ENCODE results near the gene STK32B.
"Not testable (repeated sequence)": the region's sequence is repeated elsewhere in the genome, so short reads cannot be mapped to it uniquely, and the experiment has no call there.

STK32B gene

DNA sequence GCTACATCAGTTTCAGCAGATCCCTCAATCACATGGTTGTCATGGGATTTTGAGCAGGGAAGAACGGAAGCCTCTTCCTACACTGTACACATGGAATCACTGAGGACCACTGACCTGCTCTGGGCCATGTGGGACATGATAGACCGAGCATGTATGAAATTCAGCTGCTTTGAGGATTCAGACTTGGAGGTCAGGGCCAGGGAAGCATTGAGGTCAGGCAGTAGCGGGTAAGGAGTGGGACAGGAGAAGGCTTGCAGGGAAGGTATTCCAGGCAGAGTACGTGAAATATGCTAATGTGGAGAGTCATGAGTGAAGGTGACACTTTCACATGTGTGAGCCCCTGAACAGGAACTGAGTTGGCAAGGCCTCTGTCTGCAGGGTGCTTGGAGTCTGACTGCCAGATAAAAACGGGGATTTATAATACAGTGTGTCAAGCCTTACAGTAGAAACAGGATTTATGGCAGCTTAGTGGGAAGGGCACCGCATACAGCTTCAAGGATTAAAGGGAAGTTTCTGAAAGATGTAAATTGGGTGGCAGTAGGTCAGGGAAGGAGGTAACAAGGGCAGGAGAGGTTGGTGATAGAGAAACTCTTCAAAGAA, 111.7 kb downstream of the STK32B start:
- no peak for DNase-seq
- no peak for ATAC-seq

DNA sequence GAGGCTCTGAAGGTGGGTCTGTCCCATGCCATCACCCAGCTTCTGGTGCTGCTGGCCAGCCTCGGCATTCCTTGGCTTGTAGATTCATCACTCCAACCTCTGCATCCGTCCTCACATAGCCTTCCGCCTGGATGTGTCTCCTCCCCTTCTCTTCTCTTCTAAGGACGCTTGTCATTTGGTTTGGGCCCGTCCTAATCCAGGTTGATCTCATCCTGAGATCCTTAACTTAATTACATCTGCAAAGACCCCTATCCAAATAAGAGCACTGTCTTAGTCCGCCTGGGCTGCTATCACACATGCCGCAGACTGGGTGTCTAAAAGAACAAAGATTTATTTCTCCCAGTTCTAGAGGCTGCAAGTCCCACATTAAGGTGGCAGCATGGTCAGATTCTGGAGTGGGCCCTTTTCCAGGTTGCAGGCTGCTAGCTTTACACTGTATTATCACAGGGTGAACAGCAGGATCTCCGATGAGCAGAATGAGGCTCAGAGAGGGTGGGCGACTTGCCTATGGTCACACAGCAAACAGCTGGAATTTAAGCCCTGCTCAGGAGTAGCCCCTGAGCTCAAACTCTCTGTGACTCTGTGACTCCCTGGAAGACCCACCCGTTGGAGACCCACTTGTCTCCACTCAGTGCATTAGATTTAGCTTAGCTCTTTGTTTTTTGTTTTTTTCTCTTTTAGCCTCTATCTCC, 113.1 kb downstream of the STK32B start:
- DNase-seq: no peak
- ATAC-seq: no peak

DNA sequence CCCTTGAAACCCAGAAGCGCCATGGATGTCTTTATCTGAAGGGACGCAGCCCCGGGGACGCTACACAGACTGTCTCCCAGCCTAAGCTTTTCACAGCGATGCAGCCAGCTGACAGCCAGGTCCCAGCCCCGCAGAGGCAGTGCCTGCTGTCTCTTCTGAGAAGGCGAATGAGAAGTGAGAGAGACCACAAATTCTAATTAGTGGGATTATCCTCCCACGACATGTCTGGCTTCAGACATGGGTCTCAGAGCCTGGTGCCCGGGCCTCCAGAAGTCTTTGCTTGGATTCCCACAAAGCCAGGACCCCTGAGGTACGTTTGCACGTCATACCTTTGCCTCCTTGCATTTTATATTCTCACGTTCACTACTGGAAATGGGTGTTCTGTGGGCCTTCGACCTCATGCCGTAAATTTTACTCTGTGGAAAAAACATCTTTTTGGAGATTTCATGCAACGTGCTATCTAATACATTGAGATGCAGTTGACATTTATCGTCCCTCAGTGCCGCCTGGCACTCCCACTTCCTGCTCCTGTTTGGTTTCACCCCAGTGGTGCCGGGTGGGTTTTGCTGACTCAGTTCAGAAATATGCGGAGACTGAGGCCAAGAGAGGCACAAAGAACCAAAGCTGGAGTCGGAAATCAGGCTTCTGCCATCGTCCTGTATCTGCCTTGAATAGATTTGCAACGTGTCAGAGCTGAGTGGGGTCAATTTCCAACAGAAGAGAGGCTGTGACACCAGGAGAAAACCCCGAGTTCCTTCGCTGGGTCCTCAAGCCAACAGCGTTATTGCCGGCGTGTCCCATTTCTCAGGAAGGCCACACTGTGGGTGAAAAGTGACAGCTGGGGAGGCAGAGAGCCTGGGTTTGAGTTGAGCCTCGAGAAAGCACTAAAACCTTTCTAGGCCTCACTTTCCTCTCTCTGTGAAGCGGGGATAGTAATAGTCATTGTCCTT, 114.4 kb downstream of the STK32B start:
- DNase-seq: no peak
- no peak for ATAC-seq

DNA sequence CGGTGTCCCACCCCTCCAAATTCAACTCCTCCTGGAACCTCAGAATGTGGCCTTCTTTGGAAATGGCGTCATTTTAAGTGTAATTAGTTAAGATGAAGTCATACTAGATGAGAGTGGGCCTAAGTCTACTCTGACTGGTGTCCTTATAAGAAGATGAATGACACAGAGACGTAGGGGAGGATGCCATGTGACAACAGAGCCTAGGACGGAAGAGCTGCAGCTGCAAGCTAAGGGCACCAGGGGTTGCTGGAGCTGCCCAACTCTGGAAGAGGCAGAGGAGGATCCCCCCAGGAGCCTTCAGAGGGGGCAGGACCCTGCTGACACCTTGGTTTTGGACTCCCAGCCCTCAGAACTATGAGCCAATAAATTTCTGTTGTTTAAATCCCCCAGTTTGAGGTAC, 115.1 kb downstream of the STK32B start:
- DNase-seq (no peak), ATAC-seq (no peak)

DNA sequence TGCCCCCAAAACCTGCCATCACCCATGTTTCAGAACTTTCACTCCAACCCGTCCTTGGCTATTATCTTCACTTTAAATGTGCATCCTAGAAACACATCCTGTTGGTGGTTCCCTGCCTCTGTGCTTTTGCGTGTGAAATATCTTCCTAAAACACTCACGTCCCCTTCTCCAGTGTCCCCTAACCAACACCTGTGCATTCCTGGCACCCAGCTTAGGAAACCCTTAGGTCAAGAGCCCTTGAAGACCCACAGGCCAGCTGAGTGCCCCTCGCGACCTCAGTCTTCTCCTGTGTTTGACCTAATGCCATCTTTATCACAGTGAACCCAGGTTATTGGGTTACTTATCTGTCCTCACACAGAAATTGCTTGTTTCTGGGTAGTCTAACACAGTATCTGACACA, 117.6 kb downstream of the STK32B start:
- ATAC-seq (no peak), DNase-seq (no peak)

DNA sequence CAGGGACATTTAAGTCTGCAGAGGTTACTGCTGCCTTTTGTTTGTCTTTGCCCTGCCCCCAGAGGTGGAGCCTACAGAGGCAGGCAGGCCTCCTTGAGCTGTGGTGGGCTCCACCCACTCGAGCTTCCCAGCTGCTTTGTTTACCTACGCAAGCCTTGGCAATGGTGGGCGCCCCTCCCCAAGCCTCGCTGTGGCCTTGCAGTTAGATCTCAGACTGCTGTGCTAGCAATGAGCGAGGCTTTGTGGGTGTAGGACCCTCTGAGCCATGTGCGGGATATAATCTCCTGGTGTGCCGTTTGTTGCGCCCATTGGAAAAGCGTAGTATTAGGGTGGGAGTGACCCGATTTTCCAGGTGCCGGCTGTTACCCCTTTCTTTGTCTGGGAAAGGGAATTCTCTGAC, 124.6 kb downstream of the STK32B start:
- not testable (repeated sequence) for ATAC-seq, DNase-seq

DNA sequence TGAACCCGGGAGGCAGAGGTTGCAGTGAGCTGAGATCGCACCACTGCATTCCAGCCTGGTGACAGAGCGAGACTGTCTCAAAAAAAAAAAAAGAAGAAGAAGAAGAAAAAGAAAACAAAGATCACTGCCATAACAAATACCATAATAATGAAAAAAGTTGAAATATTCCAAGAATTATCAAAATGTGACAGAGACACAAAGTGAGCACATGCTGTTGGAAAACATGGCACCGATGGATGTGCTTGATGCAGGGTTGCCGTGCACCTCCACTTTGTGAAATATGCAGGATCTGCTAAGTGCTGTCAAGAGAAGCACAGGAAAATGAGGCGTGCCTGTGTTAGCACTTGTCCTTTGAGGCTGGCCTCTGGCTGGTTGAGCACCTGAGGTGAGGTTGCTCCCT, 133.3 kb downstream of the STK32B start:
- DNase-seq (no peak), ATAC-seq (no peak)

DNA sequence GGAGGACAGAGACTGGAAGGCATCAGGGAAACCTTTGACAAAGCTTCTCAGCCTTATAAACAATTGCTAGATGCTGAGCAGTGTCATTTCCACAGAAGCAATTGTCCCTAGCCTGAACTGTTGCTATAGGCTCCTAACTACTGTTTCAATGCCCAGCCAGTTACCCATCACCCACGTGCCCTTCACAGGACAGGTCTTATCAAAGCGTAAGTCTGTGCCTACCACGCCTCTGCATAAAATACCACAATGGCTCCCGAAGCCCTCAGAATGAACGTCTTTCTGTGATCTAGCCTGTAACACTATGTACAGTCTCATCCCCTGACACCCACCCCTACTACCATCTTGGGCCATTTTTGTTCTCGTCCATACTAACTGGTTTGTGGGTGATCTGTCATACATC, 134.3 kb downstream of the STK32B start:
- ATAC-seq (no peak), DNase-seq (no peak)

DNA sequence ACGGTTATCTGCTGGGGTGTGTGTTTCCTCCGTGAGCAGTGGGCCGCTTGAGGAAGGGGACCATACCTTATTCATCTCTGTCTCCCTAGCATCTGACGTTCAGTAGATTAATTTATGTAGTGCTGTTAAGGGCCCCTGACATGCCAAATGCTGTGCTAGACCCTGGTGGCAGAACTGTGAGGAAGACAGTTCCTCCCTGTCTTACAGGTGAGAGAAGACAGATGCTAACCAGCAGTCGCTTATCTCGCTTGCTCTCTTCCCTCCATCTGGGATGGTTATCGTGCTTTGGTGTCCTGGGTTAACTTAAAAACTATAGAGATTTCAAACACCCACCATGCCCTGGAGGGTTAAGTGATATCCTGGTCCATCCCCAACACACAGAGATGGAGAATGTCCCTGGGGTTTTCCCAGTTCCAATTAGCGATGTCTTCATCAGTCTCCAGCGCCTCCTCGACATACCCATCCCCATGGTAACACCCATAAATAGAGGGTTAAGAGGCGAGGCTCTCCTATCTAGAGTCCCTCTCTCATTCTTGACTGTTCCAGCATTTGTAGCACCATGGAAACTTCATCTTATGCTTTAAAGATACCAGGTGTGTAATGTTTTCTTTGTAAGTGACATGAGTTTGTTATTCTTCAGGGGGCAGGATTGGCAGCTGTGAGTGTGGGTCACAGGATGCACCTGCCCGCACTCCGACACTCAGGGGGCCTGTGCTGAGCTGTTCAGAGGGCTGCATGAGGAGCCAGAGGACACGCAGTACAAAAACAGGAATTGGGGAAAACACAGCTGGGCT, 135.2 kb downstream of the STK32B start:
- DNase-seq (no peak), ATAC-seq (no peak)

DNA sequence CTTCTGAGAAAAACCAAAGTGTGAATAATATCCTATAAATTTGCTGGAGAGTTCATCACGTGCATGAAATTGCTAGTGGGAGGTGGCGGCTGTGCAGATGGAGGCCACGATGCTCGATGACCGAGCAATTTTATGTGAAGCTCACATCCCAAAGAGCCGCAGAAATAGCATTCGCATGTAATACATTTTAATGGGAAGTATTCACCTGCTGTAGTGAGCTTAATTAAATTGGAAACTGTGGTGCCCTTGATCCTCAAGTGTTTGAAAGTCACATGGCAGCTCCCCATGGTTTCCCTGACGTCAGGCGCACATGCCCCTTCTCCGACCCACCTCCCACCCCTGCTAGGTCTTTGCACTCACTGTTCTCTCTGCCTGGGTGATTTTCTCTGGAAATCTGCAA, 136.8 kb downstream of the STK32B start:
- ATAC-seq (no peak), DNase-seq (no peak)

DNA sequence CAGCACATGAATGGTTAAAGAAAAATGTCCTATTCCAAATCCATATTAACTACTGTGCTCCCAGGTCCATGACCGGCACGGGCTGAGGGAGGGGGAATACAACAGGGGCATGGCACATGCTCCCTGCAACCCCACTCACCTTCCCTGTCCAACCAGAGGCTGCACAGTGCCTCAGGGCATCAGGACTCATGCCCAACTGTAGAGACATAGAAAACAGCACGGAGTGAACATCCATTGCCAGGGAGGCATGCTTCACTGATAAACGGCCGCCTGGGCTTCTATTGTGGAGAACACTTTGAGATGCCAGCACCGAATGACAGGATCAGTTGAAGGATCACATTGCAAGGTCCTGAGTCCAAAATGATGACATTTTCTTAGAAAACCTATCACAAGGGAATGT, 140.6 kb downstream of the STK32B start:
- ATAC-seq (no peak), DNase-seq (no peak)

DNA sequence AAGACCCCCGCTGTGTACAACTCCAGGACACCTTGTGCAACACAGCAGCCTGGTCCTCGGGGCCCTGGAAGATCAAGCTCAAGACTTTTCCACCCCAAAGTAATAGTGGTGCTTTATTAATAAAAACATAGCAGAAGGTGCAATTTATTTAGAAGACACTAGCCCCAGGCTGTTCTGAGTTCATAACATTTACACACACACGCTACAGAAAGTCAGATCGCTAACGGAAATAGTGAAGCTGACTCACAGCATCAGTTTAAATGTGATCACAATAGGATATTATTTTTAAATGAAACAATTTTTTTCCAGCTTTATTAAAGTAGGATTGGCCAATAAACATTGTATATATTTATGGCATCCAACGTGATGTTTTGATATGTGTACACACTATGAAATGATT, 141.0 kb downstream of the STK32B start:
- ATAC-seq: no peak
- DNase-seq: no peak

DNA sequence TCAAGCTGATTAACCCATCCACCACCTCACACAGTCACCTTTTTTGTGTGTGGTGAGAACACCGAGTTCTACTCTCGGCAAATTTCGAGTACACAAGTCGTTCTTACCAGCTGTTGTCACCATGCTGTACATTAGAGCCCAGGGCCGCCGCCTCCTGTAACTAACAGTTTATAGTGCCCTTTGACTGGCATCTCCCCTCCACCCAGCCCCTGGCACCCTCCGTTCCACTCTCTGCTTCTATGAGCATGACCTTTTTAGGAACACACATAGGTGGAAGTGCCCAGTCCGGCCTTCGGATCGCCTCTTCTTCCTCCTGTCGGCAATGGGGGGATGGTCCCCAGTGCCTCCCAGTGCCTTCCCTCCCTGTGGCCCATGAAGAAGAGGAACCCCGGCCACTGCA, 141.4 kb downstream of the STK32B start:
- DNase-seq (no peak), ATAC-seq (no peak)

DNA sequence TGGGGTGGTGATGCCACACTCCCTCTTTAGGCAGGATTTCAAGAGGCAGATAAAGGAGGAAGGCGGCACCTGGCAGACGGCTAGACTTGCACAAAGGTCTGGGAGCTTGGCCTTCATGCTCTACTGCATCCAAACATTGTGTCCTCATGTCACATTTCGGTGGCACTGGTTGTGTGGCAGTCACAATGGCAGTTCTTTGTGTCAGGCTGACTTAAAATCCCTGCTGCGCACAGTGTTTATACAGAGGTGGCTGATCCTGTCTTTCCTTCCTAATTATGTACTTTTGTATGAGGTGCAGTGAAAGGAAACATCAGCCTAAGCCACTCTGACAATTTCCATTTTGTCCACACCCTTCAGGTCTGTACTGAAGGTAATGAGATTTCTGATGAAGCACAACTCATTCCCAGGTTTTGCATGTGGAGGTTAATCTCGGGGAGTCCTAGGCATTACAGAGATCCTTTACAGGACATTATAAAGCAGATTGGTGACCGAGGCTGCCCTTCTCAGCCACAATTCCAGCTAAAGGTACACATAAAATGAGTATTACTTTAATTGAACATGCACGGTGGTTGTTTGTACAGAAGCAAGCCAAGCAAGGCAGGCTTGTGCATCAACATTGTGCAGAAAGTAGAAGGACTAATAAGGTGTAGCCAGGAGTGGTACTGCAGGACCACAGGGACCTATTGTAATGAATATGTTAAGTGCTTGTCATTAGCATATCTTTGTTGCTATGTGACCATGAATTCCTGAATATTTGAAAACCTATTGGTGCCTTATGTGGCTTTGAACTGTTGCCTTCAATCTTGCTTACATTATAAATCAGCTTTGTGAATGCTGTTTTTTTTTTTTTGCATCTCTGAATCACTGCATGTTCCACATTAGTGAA, 147.6 kb downstream of the STK32B start:
- DNase-seq (no peak), ATAC-seq (no peak)

DNA sequence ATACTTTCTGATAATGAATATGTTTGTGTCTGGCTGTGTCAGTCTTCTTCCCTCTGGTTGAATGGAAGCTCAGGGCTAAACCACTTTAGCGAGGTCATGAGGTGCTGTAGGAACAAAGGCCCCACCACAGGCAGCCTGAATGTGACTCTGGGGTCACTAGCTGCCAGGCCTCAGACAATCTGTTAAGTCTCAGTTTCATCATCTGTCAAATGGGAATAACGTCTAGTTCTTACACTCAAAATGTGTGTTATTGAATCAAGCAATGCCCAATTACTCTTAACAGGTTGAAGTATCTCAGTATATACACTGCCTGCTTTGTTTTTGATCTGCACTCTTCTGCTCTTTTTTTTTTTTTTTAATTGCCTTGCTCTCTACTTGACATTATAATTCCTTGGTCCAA, 148.6 kb downstream of the STK32B start:
- no peak for DNase-seq
- no peak for ATAC-seq

DNA sequence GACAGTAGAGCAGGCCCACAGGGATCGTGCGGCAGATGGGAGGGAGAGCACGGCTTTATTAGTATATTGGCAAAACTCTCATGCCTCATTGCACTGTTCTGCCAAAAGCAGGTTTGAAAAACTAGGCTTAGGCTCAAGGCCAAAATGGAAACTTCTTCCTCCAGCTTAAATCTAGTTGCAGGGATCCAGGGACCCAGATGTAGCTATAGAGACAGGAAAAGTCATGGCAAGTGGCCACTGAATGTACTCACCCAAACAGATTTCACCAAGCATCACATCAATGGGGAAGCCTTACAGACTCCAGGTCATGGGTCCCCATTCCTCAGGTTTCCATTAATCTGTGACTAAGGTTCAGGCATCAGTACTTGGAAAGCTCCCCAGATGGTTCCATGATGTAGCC, 149.2 kb downstream of the STK32B start:
- DNase-seq: no peak
- ATAC-seq: no peak

DNA sequence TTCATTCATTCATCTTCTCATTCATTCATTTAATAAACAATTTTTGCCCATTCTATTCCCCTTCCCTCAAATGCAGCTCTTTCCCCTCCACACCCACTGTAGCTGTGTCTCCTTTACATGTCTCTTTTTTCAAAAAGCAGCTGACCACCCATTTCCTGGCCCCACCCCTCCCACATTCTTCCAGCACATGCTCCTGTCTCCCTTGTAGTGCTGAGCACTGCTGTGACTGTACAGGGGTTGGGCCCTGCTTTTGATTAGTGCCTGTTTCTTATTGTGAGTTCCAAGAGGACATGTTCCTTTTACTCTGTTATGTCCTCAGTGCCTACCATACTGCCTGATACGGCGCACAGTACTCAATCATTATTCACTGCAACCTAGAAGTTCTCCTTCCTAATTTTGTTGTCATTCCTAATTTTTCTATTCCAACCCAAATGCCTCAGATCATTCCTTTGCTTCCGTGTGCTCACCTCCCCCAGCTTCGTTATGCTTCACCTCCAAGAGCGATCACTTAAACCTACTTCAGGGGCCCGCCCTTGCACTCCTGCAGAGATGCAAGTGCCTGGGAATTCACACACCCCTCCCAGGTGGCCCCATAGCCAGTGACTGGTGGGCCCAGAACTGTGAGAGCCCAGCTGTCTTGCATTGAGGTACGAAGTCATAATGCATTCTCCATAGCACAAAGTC, 152.2 kb downstream of the STK32B start:
- DNase-seq: no peak
- no peak for ATAC-seq

DNA sequence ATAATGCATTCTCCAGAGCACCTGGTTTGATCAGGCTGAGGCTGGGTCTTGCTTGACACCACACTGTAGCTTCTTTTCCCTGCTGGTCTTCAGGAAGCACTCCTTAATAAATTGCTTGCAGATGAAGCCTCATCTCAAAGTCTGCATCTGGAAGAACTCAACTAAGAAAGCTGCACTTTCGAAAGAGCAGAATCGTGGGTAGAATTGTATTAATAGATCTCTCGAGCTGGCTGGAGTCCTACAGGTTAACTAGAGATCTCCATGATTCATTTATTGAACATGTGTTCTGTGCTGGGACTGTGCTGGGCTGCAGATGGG, 152.7 kb downstream of the STK32B start:
- ATAC-seq (no peak), DNase-seq (no peak)

DNA sequence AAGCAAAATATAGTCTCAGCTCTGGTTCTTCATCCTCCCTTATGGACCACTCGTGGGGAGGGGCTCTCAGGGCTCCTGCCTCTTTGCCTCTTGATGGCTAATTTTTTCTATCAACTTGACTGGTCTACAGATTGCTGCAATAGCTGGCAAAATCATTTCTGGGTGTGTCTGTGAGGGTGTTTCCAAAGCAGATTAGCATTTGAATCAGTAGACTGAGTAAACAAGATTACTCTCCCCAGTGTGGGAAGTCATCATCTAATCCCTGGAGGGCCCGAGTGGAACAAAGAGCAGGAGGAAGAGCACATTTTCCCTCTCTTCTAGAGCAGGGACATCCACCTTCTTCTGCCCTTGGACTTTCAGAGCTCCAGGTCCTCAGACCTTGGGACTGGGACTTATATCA, 153.5 kb downstream of the STK32B start:
- DNase-seq: no peak
- ATAC-seq: no peak

DNA sequence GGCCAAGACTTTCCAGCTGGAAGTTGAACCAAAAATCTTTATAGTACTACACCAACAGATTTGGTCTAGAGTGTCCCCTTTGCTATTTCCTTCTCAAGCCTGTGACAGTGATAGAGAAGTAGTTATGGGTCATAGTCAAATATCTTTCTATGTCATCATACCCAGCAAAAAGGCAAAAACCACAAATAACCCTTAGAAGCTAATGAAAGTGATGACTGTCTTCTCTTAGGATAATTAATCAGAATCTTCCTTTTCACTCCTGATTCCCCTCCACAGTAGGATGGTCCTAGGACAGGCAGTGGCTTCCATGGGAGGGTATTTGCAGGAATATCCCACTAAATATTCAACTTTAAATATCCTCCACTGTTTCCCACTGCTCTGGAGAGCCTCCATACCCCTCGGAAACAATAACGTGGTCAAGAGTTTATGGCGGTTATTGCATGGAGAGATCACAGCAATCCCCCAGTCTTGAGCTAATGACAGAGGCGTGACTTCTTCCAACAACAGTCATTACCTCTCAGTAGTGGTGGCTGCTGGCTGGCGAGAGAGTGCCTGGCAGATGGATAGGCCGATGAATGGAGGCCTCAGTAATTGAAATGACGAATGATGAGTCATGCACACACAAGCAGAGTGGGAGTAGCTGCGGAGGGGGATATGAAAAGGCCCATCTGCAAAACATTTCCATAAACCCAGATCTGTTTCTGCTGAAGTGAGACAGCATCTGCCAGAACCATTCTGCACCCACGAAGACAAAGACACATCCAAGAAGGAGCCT, 154.9 kb downstream of the STK32B start:
- no peak for DNase-seq

More for the DNA sequence above, 154.9 kb downstream of the STK32B start:
- ATAC-seq: no peak
